Right atrium auricular region (tissue), 2 donors: ENCODE data around the gene ELMO1. TPM values are rescaled to one million over a fixed set of nuclear protein-coding genes. Genes with fewer than 3 reads are reported as not detected.

Experiments used
- DNase-seq: peaks from one replicate; pipeline ENCODE4 v3.0.0-alpha.2; 2019; ENCODE audit warnings: low spot score
- H3K27ac ChIP-seq, 2 donors: fragments of 200-600 bp; sonication (generic); 1 replicate in 1 of 2; 2 replicates in 1 of 2; pipeline ENCODE4 v1.5.1; 2016 to 2019
- H3K27me3 ChIP-seq, 2 donors: fragments of 200-600 bp; sonication (generic); one replicate each; pipeline versions ENCODE4 v1.5.1 to v1.6.0; 2017 to 2019
- H3K36me3 ChIP-seq: fragments of 200-600 bp; sonication (generic); one replicate; pipeline ENCODE4 v1.5.1; 2016
- H3K4me1 ChIP-seq, 2 donors: fragments of 200-600 bp; sonication (generic); one replicate each; pipeline versions ENCODE4 v1.5.1 to v1.6.0; 2017 to 2019
- H3K4me3 ChIP-seq, 2 donors: fragments of 200-600 bp; sonication (generic); 1 replicate in 1 of 2; 2 replicates in 1 of 2; pipeline ENCODE4 v1.5.1; 2017 to 2019; ENCODE audit warnings: mild to moderate bottlenecking in 1 of 2, moderate library complexity in 1 of 2
- H3K9me3 ChIP-seq, 2 donors: fragments of 200-600 bp; sonication (generic); one replicate each; pipeline ENCODE4 v1.5.1; 2019
- CTCF ChIP-seq, 2 donors: fragments of 200-600 bp; sonication (generic); IDR thresholded peaks; one replicate each; pipeline ENCODE4 v1.5.1; 2019; ENCODE audit warnings: antibody characterized with exemption in 2 of 2
- total RNA-seq, 2 donors: library from RNA; depleted of rRNA; stranded (reverse); fragments of >200 nt; gene quantifications; one replicate each; pipeline ENCODE4 v1.1.0, GENCODE V29; 2016

The ELMO1 gene
- total RNA-seq, 2 donors from 2014 or later, result 24.4 to 45.1 TPM

GRCh38 chr7:37186753-37187152 lies 261.9 kb downstream of the ELMO1 start:
- Histone ChIP-seq H3K9me3 (no peaks in the 10 kb centered on the region), H3K4me3 (no peak overlapping the region), H3K27me3 (no peaks in the 10 kb centered on the region), H3K36me3 (no peaks in the 10 kb centered on the region), H3K27ac (no peak overlapping the region), H3K4me1 (no peaks in the 10 kb centered on the region)
- no peak for DNase-seq
- TF ChIP-seq CTCF (IDR thresholded peaks at IDR 0.05), result no peak

GRCh38 chr7:37181550-37181932 lies 267.1 kb downstream of the ELMO1 start:
- no peak for DNase-seq
- H3K27me3 ChIP-seq, result no peaks in the 10 kb centered on the region
- no peak overlapping the region for H3K4me3 ChIP-seq
- no peaks in the 10 kb centered on the region for H3K9me3 ChIP-seq
- no peak for TF ChIP-seq CTCF (IDR thresholded peaks at IDR 0.05)
- no peaks in the 10 kb centered on the region for H3K36me3 ChIP-seq
- H3K27ac ChIP-seq, result no peak overlapping the region
- H3K4me1 ChIP-seq, result no peaks in the 10 kb centered on the region

- DNase-seq, result no peak
- Histone ChIP-seq H3K9me3 (no peaks in the 10 kb centered on the region), H3K27ac (no peak overlapping the region), H3K27me3 (no peaks in the 10 kb centered on the region), H3K4me3 (no peak overlapping the region), H3K4me1 (no peaks in the 10 kb centered on the region), H3K36me3 (no peaks in the 10 kb centered on the region)
- no peak for TF ChIP-seq CTCF (IDR thresholded peaks at IDR 0.05)
These were observed 267.7 kb downstream of the ELMO1 start for GRCh38 chr7:37180828-37181549.

GRCh38 chr7:37176079-37176478 lies 272.6 kb downstream of the ELMO1 start:
- no peak overlapping the region for H3K4me3 ChIP-seq
- H3K27ac ChIP-seq, result no peak overlapping the region
- no peak for TF ChIP-seq CTCF (IDR thresholded peaks at IDR 0.05)
- DNase-seq, result no peak
- H3K4me1 ChIP-seq, result no peaks in the 10 kb centered on the region
- no peaks in the 10 kb centered on the region for H3K27me3 ChIP-seq
- H3K9me3 ChIP-seq, result no peaks in the 10 kb centered on the region
- peaks cover 7% of the 10 kb centered on the region for H3K36me3 ChIP-seq

GRCh38 chr7:37174460-37174859 lies 274.2 kb downstream of the ELMO1 start:
- Histone ChIP-seq H3K4me3 (no peak overlapping the region), H3K36me3 (peaks cover 7% of the 10 kb centered on the region), H3K27me3 (no peaks in the 10 kb centered on the region), H3K9me3 (no peaks in the 10 kb centered on the region), H3K4me1 (no peaks in the 10 kb centered on the region), H3K27ac (no peak overlapping the region)
- DNase-seq, result no peak
- TF ChIP-seq CTCF (IDR thresholded peaks at IDR 0.05), result no peak

GRCh38 chr7:37173670-37174069 lies 275.0 kb downstream of the ELMO1 start:
- H3K36me3 ChIP-seq, result peaks cover 7% of the 10 kb centered on the region
- no peak overlapping the region for H3K27ac ChIP-seq
- no peak overlapping the region for H3K4me3 ChIP-seq
- H3K27me3 ChIP-seq, result no peaks in the 10 kb centered on the region
- no peak for DNase-seq
- no peak for TF ChIP-seq CTCF (IDR thresholded peaks at IDR 0.05)
- H3K9me3 ChIP-seq, result no peaks in the 10 kb centered on the region
- H3K4me1 ChIP-seq, result no peaks in the 10 kb centered on the region
